ENCODE results near the gene VPS13D.

- TF ChIP-seq POLR2A (IDR thresholded peaks at IDR 0.05) (no peak), CTCF (IDR thresholded peaks at IDR 0.05) (no peak)
These were observed 231.2 kb downstream of the VPS13D start for GRCh38 chr1:12460911-12461621.

Data from uterus (tissue), 2 donors.